Activated CD4-positive, CD25-positive, alpha-beta regulatory T cell treated with anti-CD3 and anti-CD28 coated beads, Interleukin-2, amount 50 U/mL, for 16 hours (primary cell): ENCODE data around the gene ALDH3B2.
"Not testable (repeated sequence)": the region's sequence is repeated elsewhere in the genome, so short reads cannot be mapped to it uniquely, and the experiment has no call there.

Experiments
- DNase-seq: peaks from one replicate; pipeline ENCODE4 v3.0.0-alpha.2; 2020; ENCODE audit warnings: low read depth, low spot score

The ALDH3B2 gene

GRCh38 chr11:67674442-67674871 lies at the start of gene ALDH3B2:
Gene ALDH3B2, minus strand, starts transcription at chr11:67674623. Its CDS starts 7,688 bp downstream, at chr11:67666935.
- no peak for DNase-seq

GRCh38 chr11:67723036-67723435 lies 48.6 kb upstream of the ALDH3B2 start:
- not testable (repeated sequence) for DNase-seq

GRCh38 chr11:67716226-67716625 lies 41.8 kb upstream of the ALDH3B2 start:
- not testable (repeated sequence) for DNase-seq

GRCh38 chr11:67715801-67716200 lies 41.4 kb upstream of the ALDH3B2 start:
- not testable (repeated sequence) for DNase-seq

GRCh38 chr11:67713892-67714509 lies 39.6 kb upstream of the ALDH3B2 start:
- not testable (repeated sequence) for DNase-seq

- not testable (repeated sequence) for DNase-seq
Observed at GRCh38 chr11:67711676-67712075, 37.3 kb upstream of the ALDH3B2 start.

GRCh38 chr11:67711212-67711611 lies 36.8 kb upstream of the ALDH3B2 start:
- not testable (repeated sequence) for DNase-seq

- not testable (repeated sequence) for DNase-seq
Observed at GRCh38 chr11:67709806-67710205, 35.4 kb upstream of the ALDH3B2 start.

- no peak for DNase-seq
Observed at GRCh38 chr11:67705264-67705663, 30.8 kb upstream of the ALDH3B2 start.

- no peak for DNase-seq
Observed at GRCh38 chr11:67704524-67704923, 30.1 kb upstream of the ALDH3B2 start.

- not testable (repeated sequence) for DNase-seq
Observed at GRCh38 chr11:67703709-67704108, 29.3 kb upstream of the ALDH3B2 start.

- no peak for DNase-seq
Observed at GRCh38 chr11:67700548-67701262, 26.3 kb upstream of the ALDH3B2 start.

GRCh38 chr11:67700141-67700540 lies 25.7 kb upstream of the ALDH3B2 start:
- DNase-seq, result no peak

- DNase-seq, result no peak
Observed at GRCh38 chr11:67699521-67699920, 25.1 kb upstream of the ALDH3B2 start.

- no peak for DNase-seq
Observed at GRCh38 chr11:67698247-67698646, 23.8 kb upstream of the ALDH3B2 start.

- DNase-seq, result no peak
Observed at GRCh38 chr11:67697846-67698245, 23.4 kb upstream of the ALDH3B2 start.

- no peak for DNase-seq
Observed at GRCh38 chr11:67696998-67697397, 22.6 kb upstream of the ALDH3B2 start.

GRCh38 chr11:67695606-67696005 lies 21.2 kb upstream of the ALDH3B2 start:
- no peak for DNase-seq

- DNase-seq, result no peak
Observed at GRCh38 chr11:67694875-67695555, 20.6 kb upstream of the ALDH3B2 start.

GRCh38 chr11:67691149-67691548 lies 16.7 kb upstream of the ALDH3B2 start:
- DNase-seq, result no peak

GRCh38 chr11:67689178-67689577 lies 14.8 kb upstream of the ALDH3B2 start:
- no peak for DNase-seq

- DNase-seq, result no peak
Observed at GRCh38 chr11:67687986-67688385, 13.6 kb upstream of the ALDH3B2 start.
